ENCODE measurements around the gene TIMM44. TPM values are rescaled to one million over a fixed set of nuclear protein-coding genes. Genes with fewer than 3 reads are reported as not detected.
A peak's percentile ranks its signal among the peaks of the same experiment; 100 is the strongest.

The TIMM44 gene
- total and polyA plus RNA-seq, 11 donors, result 55.9 to 140 (median 72.9) TPM

DNA sequence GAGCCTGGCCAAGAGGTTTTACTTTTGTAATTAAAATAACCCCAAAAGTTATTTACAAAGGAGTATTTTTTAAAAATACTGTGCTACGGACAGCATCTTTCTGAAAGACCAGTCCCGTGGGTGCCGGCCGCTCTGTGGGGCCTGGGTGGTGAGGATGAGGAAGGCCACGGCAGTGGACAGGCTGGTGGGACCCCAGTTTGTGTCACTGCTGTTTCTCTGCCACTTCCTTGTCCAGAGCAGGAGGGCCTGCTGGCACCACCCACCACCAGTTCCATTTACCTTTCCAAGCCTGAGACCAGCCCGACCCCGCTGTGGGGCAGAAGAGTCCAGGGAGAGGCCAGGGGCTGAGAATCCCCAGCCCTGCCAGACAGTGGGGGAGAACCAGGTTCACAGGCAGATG lies 38.2 kb upstream of the TIMM44 start:
- WGBS, 4 donors, result 88 to 93% (median 91%) methylated on average over 5 to 7 of the region's 7 CpGs
- peaks cover 3 to 92% (median 62%) of the 10 kb centered on the region in 9 donors for H3K36me3 ChIP-seq

DNA sequence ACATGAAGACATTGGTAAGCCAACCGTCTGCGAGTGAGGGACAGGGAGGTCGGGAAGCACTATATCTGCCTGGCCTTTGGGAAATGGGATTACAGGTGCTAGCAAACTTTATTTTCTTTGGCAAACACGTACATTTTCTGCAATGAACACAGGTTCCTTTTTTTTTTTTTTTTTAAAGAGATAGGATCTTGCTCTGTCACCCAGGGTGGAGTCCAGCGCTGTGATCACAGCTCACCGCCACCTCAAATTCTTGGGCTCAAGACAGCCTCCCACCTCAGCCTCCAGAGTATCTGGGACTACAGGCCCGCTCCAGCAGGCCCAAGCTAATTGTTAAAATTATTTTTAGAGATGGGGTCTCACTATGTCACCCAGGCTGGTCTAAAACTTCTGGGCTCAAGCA lies 37.7 kb upstream of the TIMM44 start:
- TF ChIP-seq, protein P1, sequence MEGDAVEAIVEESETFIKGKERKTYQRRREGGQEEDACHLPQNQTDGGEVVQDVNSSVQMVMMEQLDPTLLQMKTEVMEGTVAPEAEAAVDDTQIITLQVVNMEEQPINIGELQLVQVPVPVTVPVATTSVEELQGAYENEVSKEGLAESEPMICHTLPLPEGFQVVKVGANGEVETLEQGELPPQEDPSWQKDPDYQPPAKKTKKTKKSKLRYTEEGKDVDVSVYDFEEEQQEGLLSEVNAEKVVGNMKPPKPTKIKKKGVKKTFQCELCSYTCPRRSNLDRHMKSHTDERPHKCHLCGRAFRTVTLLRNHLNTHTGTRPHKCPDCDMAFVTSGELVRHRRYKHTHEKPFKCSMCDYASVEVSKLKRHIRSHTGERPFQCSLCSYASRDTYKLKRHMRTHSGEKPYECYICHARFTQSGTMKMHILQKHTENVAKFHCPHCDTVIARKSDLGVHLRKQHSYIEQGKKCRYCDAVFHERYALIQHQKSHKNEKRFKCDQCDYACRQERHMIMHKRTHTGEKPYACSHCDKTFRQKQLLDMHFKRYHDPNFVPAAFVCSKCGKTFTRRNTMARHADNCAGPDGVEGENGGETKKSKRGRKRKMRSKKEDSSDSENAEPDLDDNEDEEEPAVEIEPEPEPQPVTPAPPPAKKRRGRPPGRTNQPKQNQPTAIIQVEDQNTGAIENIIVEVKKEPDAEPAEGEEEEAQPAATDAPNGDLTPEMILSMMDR (IDR thresholded peaks at IDR 0.05), result no peak
- no peak for TF ChIP-seq POLR2A (IDR thresholded peaks at IDR 0.05)
- intact Hi-C loops (cut with DNase I), result no loop called here
- Histone ChIP-seq H3K27ac (peak overlapping the region in 3 of 12 donors; percentile 15 to 82 (median 53)), H3K4me3 (no peak overlapping the region), H3K36me3 (peaks cover 3 to 92% (median 62%) of the 10 kb centered on the region in 9 donors), H3K4me1 (peaks cover 0 to 58% (median 30%) of the 10 kb centered on the region in 12 donors), H3K27me3 (no peaks in the 10 kb centered on the region), H3K9me3 (no peaks in the 10 kb centered on the region)
- ATAC-seq (no peak), DNase-seq (no peak)
- 88 to 92% (median 89%) methylated on average over 7 of the region's 7 CpGs for WGBS, 4 donors

More for the DNA sequence above, 38.2 kb upstream of the TIMM44 start:
- H3K9me3 ChIP-seq, result no peaks in the 10 kb centered on the region
- H3K4me3 ChIP-seq, result no peak overlapping the region
- ATAC-seq (no peak), DNase-seq (no peak)
- peak overlapping the region in 10 of 12 donors; percentile 36 to 82 (median 60) for H3K27ac ChIP-seq
- H3K4me1 ChIP-seq, result peaks cover 0 to 62% (median 33%) of the 10 kb centered on the region in 12 donors
- H3K27me3 ChIP-seq, result no peaks in the 10 kb centered on the region
- intact Hi-C loops (cut with DNase I), result no loop called here
- TF ChIP-seq POLR2A (IDR thresholded peaks at IDR 0.05), result no peak
- TF ChIP-seq, protein P1 (IDR thresholded peaks at IDR 0.05), result no peak

DNA sequence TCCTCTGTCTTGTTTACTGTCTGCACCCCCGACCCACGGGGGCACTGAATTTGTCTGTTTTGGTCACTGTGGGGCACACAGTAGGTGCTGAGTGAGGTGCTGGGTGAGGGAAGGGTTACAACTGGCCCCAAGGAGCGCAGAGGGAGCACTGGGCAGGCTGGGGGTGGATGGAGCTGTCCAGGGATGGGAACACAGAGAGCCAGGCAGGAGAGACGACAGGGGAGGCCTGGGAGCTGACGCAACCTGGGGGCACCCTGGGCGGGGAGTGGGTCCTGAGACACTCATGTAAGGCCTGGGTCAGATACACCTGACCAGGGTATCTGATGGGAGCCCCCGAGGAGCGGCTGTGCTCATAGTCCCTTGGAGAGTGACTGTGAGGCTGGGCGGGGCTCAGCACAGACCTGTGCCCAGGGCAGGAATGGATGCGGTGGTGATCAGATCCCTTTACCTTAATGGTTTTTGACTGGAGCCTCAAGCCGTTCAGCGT lies 37.2 kb upstream of the TIMM44 start:
- Histone ChIP-seq H3K36me3 (peaks cover 3 to 87% (median 57%) of the 10 kb centered on the region in 9 donors), H3K4me3 (no peak overlapping the region), H3K9me3 (no peaks in the 10 kb centered on the region), H3K4me1 (peaks cover 0 to 54% (median 28%) of the 10 kb centered on the region in 12 donors), H3K27me3 (no peaks in the 10 kb centered on the region), H3K27ac (no peak overlapping the region)
- no peak for ATAC-seq
- no peak for DNase-seq
- WGBS, 4 donors, result 87 to 93% (median 88%) methylated on average over 12 of the region's 12 CpGs
- intact Hi-C loops (cut with DNase I), result no loop called here
- TF ChIP-seq, protein P1 (IDR thresholded peaks at IDR 0.05), result no peak
- TF ChIP-seq POLR2A (IDR thresholded peaks at IDR 0.05), result no peak

DNA sequence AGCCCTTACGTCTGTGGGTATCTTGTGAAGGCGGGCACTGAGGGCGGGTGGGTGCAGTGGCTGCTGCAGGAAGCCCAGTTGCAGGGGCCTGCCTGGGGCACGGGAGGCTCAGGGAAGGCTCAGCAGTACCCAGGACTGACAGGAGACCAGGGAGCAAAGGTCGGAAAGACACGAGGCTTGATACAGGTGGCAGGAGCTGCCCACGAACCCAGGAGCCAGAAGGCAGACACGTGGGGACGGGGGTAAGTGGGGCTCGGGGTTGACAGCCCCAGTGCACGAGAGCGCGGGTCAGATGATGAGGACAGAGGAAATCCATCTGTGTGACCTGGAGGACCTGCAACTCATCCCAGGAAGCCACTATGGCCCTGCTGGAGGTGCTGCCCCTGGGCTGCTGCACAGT lies 36.7 kb upstream of the TIMM44 start:
- intact Hi-C loops (cut with DNase I), result no loop called here

More for the DNA sequence above, 36.7 kb upstream of the TIMM44 start:
- ATAC-seq (no peak), DNase-seq (no peak)
- H3K27ac ChIP-seq, result no peak overlapping the region
- no peak overlapping the region for H3K4me3 ChIP-seq
- peaks cover 0 to 55% (median 28%) of the 10 kb centered on the region in 12 donors for H3K4me1 ChIP-seq
- H3K36me3 ChIP-seq, result peaks cover 3 to 81% (median 52%) of the 10 kb centered on the region in 9 donors
- H3K9me3 ChIP-seq, result no peaks in the 10 kb centered on the region
- H3K27me3 ChIP-seq, result no peaks in the 10 kb centered on the region
- 88 to 94% (median 91%) methylated on average over 5 to 13 of the region's 13 CpGs for WGBS, 4 donors
- TF ChIP-seq POLR2A (IDR thresholded peaks at IDR 0.05), result no peak
- TF ChIP-seq, protein P1 (IDR thresholded peaks at IDR 0.05), result no peak
